Mesodermal cell (in vitro differentiated cells): ENCODE measurements around the gene MROH7.

Experiments
- H3K27ac ChIP-seq: 2 replicates; pipeline ENCODE4 v1.7.0; 2013; ENCODE audit warnings: mild to moderate bottlenecking, low read depth, low read length, moderate library complexity; ENCODE audit not compliant: severe bottlenecking
- H3K36me3 ChIP-seq: 2 replicates; pipeline ENCODE4 v1.7.1; 2013; ENCODE audit warnings: mild to moderate bottlenecking, low read length, moderate library complexity; ENCODE audit not compliant: control insufficient read depth, insufficient read depth
- H3K4me1 ChIP-seq: one replicate; pipeline ENCODE4 v1.7.1; 2013; ENCODE audit warnings: mild to moderate bottlenecking, low read length; ENCODE audit not compliant: insufficient read depth, control insufficient read depth, poor library complexity, severe bottlenecking
- H3K4me3 ChIP-seq: 2 replicates; pipeline ENCODE4 v1.7.0; 2013; ENCODE audit warnings: low read length, control low read depth, mild to moderate bottlenecking; ENCODE audit not compliant: insufficient read depth, poor library complexity, severe bottlenecking; ENCODE audit errors: extremely low read depth
- H3K9me3 ChIP-seq: 2 replicates; pipeline ENCODE4 v1.7.1; 2013; ENCODE audit warnings: mild to moderate bottlenecking, low read length, moderate library complexity; ENCODE audit not compliant: control insufficient read depth
- WGBS, 2 experiments: methylation state at CpG; one replicate each; pipeline ENCODE4 v1.1.5; 2013; ENCODE audit warnings: missing lambda C conversion rate in 2 of 2; ENCODE audit not compliant: insufficient coverage in 2 of 2; 5-methylcytosine and 5-hydroxymethylcytosine counted together

The MROH7 gene

DNA sequence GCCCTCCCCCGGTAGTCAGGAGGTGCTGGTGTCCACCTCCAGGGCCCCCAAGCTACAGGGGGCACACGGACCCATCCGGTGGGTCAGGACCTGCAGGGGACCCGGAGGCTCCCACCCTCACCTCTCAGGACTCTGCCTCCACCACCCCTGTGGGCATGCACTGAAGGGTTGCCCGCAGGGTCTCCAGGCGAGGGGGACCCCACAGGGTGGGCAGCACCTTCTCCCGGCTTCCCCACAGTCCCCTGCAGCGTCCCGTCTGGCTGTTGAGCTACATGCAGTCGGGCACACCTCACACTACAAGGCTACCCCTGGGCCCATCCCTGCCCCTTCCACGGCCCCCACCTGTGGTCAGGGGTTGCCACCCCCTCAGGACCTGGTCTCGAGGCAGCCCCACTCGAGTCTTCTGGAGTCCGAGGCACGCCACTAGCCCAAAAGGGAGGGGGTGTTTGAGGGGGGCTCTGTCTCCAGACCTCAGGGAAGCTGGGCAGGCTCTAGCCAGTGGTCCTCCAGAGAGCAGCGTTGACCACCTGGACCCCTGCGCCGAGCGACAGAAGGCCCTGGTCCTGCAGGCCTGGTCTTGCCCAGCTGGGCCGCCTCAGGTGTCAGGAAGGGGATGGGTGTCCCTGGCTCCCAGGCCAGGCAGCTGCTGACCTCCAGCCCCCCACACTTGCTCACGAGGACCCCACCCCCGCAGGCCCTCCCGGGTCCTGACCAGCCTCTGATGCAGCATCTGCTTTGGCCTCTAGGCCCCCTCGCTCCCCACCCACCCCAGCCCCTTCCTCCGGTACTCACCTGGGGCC is 113.1 kb downstream of the MROH7 start:
- 90 to 91% methylated on average over 9 to 19 of the region's 25 CpGs for WGBS, 2 experiments
- Histone ChIP-seq H3K4me3 (no peak overlapping the region), H3K27ac (no peak overlapping the region)

GRCh38 chr1:54757833-54758232 is 116.2 kb downstream of the MROH7 start:
- Histone ChIP-seq H3K4me1 (no peaks in the 10 kb centered on the region), H3K27ac (no peak overlapping the region), H3K4me3 (no peak overlapping the region), H3K9me3 (no peaks in the 10 kb centered on the region), H3K36me3 (peaks cover 22% of the 10 kb centered on the region)
- WGBS, 2 experiments = 92 to 94% methylated on average over 8 of the region's 9 CpGs

More for the DNA sequence above, 113.1 kb downstream of the MROH7 start:
- H3K36me3 ChIP-seq = peaks cover 22% of the 10 kb centered on the region
- no peaks in the 10 kb centered on the region for H3K4me1 ChIP-seq
- no peaks in the 10 kb centered on the region for H3K9me3 ChIP-seq

GRCh38 chr1:54758678-54759348 is 117.2 kb downstream of the MROH7 start:
- no peaks in the 10 kb centered on the region for H3K9me3 ChIP-seq
- H3K36me3 ChIP-seq = peaks cover 22% of the 10 kb centered on the region
- H3K4me3 ChIP-seq = no peak overlapping the region
- no peaks in the 10 kb centered on the region for H3K4me1 ChIP-seq
- 95% methylated on average over 16 to 18 of the region's 20 CpGs for WGBS, 2 experiments
- no peak overlapping the region for H3K27ac ChIP-seq
